ENCODE results near the gene ADAM10.

ADAM10 gene

DNA sequence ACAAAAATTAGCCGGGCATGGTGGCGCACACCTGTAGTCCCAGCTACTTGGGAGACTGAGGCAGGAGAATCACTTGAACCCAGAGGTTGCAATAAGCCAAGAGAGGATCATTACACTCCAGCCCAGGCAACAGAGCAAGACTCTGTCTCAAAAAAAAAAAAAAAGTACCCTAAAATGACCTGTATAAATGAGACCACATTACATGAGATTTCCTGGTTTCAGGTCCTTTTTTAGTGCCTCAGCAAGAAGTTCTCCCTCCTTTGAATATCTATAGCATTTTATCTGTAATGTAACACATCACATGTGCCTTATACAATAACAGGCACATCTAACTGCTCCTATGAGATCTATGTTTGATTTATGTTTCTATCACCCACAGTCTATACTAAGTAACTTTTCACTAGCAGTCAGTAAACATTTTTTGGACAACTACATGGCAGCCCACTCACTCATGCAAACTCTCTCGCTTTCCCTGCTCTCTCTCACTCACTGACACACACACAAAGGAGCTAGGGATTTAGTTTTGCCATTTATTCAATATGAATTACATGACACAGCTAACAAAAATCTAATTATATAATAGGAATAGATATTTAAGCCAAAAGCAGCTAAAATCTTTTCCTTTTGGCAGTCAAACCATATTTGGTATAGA lies 34.1 kb downstream of the ADAM10 start:
- Histone ChIP-seq H3K4me1 (ENCODE audit: control insufficient read depth, insufficient read depth, low read length, poor library complexity, severe bottlenecking) (no peaks in the 10 kb centered on the region), H3K27ac (ENCODE audit: low read depth, low read length, severe bottlenecking) (no peak overlapping the region), H3K4me3 (ENCODE audit: extremely low read depth, insufficient read depth, low read length, poor library complexity, severe bottlenecking) (no peak overlapping the region), H3K9me3 (ENCODE audit: control insufficient read depth, low read length) (no peaks in the 10 kb centered on the region), H3K36me3 (ENCODE audit: control insufficient read depth, insufficient read depth, low read length) (peaks cover 33% of the 10 kb centered on the region)
- 80% methylated on average over 1 of the region's 3 CpGs; no CpG with 5 or more reads in 1 of the 2 experiments for WGBS, 2 experiments (ENCODE audit: insufficient coverage in 2 of 2)

GRCh38 chr15:58710701-58711100 lies 38.8 kb downstream of the ADAM10 start:
- Histone ChIP-seq H3K9me3 (ENCODE audit: control insufficient read depth, low read length) (no peaks in the 10 kb centered on the region), H3K4me3 (ENCODE audit: extremely low read depth, insufficient read depth, low read length, poor library complexity, severe bottlenecking) (no peak overlapping the region), H3K4me1 (ENCODE audit: control insufficient read depth, insufficient read depth, low read length, poor library complexity, severe bottlenecking) (no peaks in the 10 kb centered on the region), H3K36me3 (ENCODE audit: control insufficient read depth, insufficient read depth, low read length) (peaks cover 35% of the 10 kb centered on the region), H3K27ac (ENCODE audit: low read depth, low read length, severe bottlenecking) (no peak overlapping the region)

DNA sequence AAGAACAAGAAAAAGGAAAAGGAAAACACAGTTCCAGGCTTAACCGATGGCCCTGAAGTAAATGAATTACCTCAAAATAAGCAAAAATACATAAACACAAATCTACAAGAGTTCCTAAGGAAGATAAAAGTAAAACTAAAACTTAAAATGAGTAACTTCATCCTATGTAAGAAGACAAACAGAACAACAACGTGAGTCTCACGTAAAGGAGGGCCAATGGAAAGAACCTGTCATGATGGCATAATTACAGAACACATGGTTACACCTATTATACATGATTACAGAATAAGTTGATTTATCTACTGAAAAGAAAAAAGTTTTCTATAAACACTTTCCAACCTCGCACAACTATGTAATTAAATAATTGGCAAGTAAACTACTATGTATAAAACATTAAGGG lies 42.1 kb downstream of the ADAM10 start:
- H3K4me1 ChIP-seq (ENCODE audit: control insufficient read depth, insufficient read depth, low read length, poor library complexity, severe bottlenecking): no peaks in the 10 kb centered on the region
- H3K36me3 ChIP-seq (ENCODE audit: control insufficient read depth, insufficient read depth, low read length): peaks cover 33% of the 10 kb centered on the region
- no peak overlapping the region for H3K4me3 ChIP-seq (ENCODE audit: extremely low read depth, insufficient read depth, low read length, poor library complexity, severe bottlenecking)
- no peaks in the 10 kb centered on the region for H3K9me3 ChIP-seq (ENCODE audit: control insufficient read depth, low read length)
- WGBS, 2 experiments (ENCODE audit: insufficient coverage in 2 of 2): no CpG with 5 or more reads among the region's 4 CpGs
- no peak overlapping the region for H3K27ac ChIP-seq (ENCODE audit: low read depth, low read length, severe bottlenecking)

DNA sequence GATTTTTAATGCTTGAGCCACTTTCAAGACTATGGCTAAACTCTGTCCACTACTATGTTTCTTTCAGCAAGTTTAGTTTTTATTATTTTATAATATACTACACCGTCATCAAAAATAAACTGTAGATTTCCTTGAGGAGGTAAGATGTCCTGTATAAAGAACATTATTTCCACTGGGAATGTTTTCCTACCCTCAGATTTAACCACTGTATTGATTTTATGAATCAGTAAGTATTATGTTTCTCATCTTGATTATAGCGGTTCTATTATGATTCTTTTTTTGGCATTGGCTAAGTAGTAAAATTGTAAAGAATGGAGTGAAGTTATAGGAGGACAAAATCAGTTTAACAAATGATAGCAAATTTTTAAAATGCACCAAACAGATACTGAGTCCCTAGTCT lies 44.4 kb downstream of the ADAM10 start:
- H3K36me3 ChIP-seq (ENCODE audit: control insufficient read depth, insufficient read depth, low read length): peaks cover 44% of the 10 kb centered on the region
- no peaks in the 10 kb centered on the region for H3K4me1 ChIP-seq (ENCODE audit: control insufficient read depth, insufficient read depth, low read length, poor library complexity, severe bottlenecking)
- H3K27ac ChIP-seq (ENCODE audit: low read depth, low read length, severe bottlenecking): no peak overlapping the region
- 100% methylated on average over 1 of the region's 2 CpGs; no CpG with 5 or more reads in 1 of the 2 experiments for WGBS, 2 experiments (ENCODE audit: insufficient coverage in 2 of 2)
- H3K9me3 ChIP-seq (ENCODE audit: control insufficient read depth, low read length): no peaks in the 10 kb centered on the region
- no peak overlapping the region for H3K4me3 ChIP-seq (ENCODE audit: extremely low read depth, insufficient read depth, low read length, poor library complexity, severe bottlenecking)

GRCh38 chr15:58704155-58704865 lies 45.2 kb downstream of the ADAM10 start:
- Histone ChIP-seq H3K36me3 (ENCODE audit: control insufficient read depth, insufficient read depth, low read length) (peaks cover 48% of the 10 kb centered on the region), H3K4me3 (ENCODE audit: extremely low read depth, insufficient read depth, low read length, poor library complexity, severe bottlenecking) (no peak overlapping the region), H3K9me3 (ENCODE audit: control insufficient read depth, low read length) (peaks cover 5% of the 10 kb centered on the region), H3K27ac (ENCODE audit: low read depth, low read length, severe bottlenecking) (no peak overlapping the region), H3K4me1 (ENCODE audit: control insufficient read depth, insufficient read depth, low read length, poor library complexity, severe bottlenecking) (no peaks in the 10 kb centered on the region)
- WGBS, 2 experiments (ENCODE audit: insufficient coverage in 2 of 2): 97% methylated on average over 3 of the region's 4 CpGs; no CpG with 5 or more reads in 1 of the 2 experiments

- Histone ChIP-seq H3K36me3 (ENCODE audit: control insufficient read depth, insufficient read depth, low read length) (peaks cover 55% of the 10 kb centered on the region), H3K9me3 (ENCODE audit: control insufficient read depth, low read length) (peaks cover 12% of the 10 kb centered on the region), H3K27ac (ENCODE audit: low read depth, low read length, severe bottlenecking) (no peak overlapping the region), H3K4me1 (ENCODE audit: control insufficient read depth, insufficient read depth, low read length, poor library complexity, severe bottlenecking) (no peaks in the 10 kb centered on the region), H3K4me3 (ENCODE audit: extremely low read depth, insufficient read depth, low read length, poor library complexity, severe bottlenecking) (no peak overlapping the region)
- 80% methylated on average over 2 of the region's 4 CpGs; no CpG with 5 or more reads in 1 of the 2 experiments for WGBS, 2 experiments (ENCODE audit: insufficient coverage in 2 of 2)
Measured at GRCh38 chr15:58703610-58704009, 45.9 kb downstream of the ADAM10 start.

DNA sequence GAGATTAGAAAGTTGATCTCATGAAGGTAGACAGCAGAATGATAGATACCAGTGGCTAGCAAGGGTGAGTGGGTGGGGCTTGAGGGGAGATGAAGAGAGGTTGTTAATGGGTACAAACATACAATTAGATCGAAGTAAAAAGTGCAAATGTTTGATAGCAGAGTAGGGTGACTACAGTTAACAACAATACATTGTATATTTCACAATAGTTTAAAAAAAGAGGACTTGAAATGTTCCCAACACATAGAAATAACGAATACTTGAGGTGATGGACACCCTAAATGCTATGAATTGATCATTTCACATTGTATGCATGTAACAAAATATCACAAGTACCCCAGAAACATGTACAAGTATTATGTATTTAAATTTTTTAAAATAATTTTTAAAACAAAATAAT lies 47.3 kb downstream of the ADAM10 start:
- H3K4me1 ChIP-seq (ENCODE audit: control insufficient read depth, insufficient read depth, low read length, poor library complexity, severe bottlenecking): no peaks in the 10 kb centered on the region
- no peak overlapping the region for H3K27ac ChIP-seq (ENCODE audit: low read depth, low read length, severe bottlenecking)
- peaks cover 44% of the 10 kb centered on the region for H3K36me3 ChIP-seq (ENCODE audit: control insufficient read depth, insufficient read depth, low read length)
- WGBS, 2 experiments (ENCODE audit: insufficient coverage in 2 of 2): no CpG with 5 or more reads among the region's 2 CpGs
- H3K9me3 ChIP-seq (ENCODE audit: control insufficient read depth, low read length): peaks cover 12% of the 10 kb centered on the region
- H3K4me3 ChIP-seq (ENCODE audit: extremely low read depth, insufficient read depth, low read length, poor library complexity, severe bottlenecking): no peak overlapping the region

DNA sequence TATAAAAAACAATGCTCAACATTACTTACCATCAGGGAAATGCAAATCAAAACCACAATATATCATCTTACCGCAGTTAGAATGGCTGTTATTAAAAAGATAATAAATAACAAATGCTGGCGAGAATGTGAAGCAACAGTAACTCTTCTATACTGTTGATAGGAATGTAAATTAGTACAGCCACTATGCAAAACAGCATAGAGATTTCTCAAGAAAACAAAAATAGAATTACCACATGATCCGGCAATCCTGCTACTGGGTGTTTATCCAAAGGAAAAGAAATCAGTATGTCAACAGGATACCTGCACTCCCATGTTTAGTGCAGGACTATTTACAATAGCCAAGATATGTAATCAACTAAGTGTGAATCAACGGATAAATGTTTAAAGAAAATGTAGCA lies 48.1 kb downstream of the ADAM10 start:
- Histone ChIP-seq H3K4me3 (ENCODE audit: extremely low read depth, insufficient read depth, low read length, poor library complexity, severe bottlenecking) (no peak overlapping the region), H3K9me3 (ENCODE audit: control insufficient read depth, low read length) (peaks cover 12% of the 10 kb centered on the region), H3K36me3 (ENCODE audit: control insufficient read depth, insufficient read depth, low read length) (peaks cover 44% of the 10 kb centered on the region), H3K4me1 (ENCODE audit: control insufficient read depth, insufficient read depth, low read length, poor library complexity, severe bottlenecking) (no peaks in the 10 kb centered on the region), H3K27ac (ENCODE audit: low read depth, low read length, severe bottlenecking) (no peak overlapping the region)
- 80 to 100% methylated on average over 1 of the region's 4 CpGs for WGBS, 2 experiments (ENCODE audit: insufficient coverage in 2 of 2)

DNA sequence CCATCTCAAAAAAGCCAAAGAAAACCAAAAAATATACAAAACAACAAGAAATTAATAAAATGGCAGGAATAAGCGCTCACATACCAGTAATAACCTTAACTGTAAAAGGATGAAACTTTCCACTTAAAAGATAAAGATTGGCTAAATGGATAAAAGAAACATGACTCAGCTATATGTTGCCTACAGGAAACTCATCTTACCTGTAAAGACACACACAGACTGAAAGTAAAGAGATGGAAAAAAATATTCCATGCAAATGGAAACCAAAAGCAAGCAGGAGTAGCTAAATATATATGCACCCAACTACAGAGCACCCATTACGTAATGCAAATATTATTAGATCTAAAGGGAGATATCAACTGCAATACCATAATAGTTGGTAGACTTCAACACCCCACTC lies 49.7 kb downstream of the ADAM10 start:
- Histone ChIP-seq H3K4me3 (ENCODE audit: extremely low read depth, insufficient read depth, low read length, poor library complexity, severe bottlenecking) (no peak overlapping the region), H3K27ac (ENCODE audit: low read depth, low read length, severe bottlenecking) (no peak overlapping the region), H3K36me3 (ENCODE audit: control insufficient read depth, insufficient read depth, low read length) (peaks cover 38% of the 10 kb centered on the region), H3K9me3 (ENCODE audit: control insufficient read depth, low read length) (peaks cover 12% of the 10 kb centered on the region), H3K4me1 (ENCODE audit: control insufficient read depth, insufficient read depth, low read length, poor library complexity, severe bottlenecking) (peaks cover 3% of the 10 kb centered on the region)
- WGBS, 2 experiments (ENCODE audit: insufficient coverage in 2 of 2): no CpG with 5 or more reads among the region's 2 CpGs

DNA sequence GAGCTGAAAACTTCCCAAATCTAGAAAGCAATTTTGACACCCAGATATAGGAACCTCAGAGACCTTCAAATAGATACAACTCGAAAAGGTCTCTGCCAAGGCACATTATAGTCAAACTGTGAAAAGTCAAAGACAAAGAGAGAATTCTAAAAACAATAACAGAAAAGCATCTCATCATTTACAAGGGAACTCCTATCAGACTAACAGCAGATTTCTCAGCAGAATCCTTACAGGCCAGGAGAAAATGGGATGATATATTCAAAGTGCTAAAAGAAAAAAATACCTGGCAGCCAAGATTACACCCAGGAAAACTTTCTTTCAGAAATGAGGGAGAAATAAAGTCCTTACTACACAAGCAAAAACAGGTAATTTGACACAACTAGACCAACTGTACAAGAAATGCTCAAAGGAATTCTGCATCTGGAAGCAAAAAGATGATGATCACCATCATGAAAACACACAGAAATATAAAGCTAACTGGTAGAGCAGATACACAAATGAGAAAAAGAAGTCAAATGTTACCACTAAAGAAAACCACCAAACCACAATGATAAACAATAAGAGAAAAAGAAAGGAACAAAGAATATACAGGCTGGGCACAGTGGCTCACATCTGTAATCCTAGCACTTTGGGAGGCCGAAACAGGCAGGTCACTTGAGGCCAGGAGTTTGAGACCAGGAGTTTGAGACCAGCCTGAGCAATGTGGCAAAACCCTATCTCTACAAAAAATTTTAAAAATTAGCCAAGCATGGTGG lies 50.4 kb downstream of the ADAM10 start:
- WGBS, 2 experiments (ENCODE audit: insufficient coverage in 2 of 2): 67% methylated on average over 1 of the region's 2 CpGs; no CpG with 5 or more reads in 1 of the 2 experiments
- Histone ChIP-seq H3K4me3 (ENCODE audit: extremely low read depth, insufficient read depth, low read length, poor library complexity, severe bottlenecking) (no peak overlapping the region), H3K9me3 (ENCODE audit: control insufficient read depth, low read length) (peaks cover 12% of the 10 kb centered on the region)

More for the DNA sequence above, 50.4 kb downstream of the ADAM10 start:
- no peak overlapping the region for H3K27ac ChIP-seq (ENCODE audit: low read depth, low read length, severe bottlenecking)
- peaks cover 34% of the 10 kb centered on the region for H3K36me3 ChIP-seq (ENCODE audit: control insufficient read depth, insufficient read depth, low read length)
- peaks cover 9% of the 10 kb centered on the region for H3K4me1 ChIP-seq (ENCODE audit: control insufficient read depth, insufficient read depth, low read length, poor library complexity, severe bottlenecking)
